ENCODE data around the gene SH3RF3.

Gene SH3RF3

DNA sequence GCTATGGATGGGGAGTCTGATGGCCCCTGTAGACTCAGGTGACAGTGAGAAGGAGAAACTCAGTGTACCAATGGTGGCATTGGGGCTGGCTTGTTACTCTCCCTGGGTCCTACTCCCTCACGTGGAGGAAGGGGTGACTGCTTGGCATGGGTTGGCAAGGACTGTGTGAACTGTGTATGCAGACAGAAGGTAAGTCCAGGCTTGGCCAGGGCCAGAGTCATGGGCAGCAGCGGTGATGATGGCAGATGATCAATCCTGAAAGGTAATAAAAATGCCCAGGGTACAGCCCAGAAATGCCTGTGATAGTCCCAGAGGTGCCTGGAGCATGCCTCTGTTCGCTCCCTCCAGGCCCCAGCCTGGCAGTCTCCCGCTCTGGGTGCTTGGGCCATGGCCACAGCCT lies 153.9 kb downstream of the SH3RF3 start:
- no peak for TF ChIP-seq CTCF (IDR thresholded peaks at IDR 0.05)
- no peak for DNase-seq (ENCODE audit: low spot score)
- no peak overlapping the region for H3K4me3 ChIP-seq
- H3K27ac ChIP-seq, result no peak overlapping the region

- DNase-seq (ENCODE audit: low spot score), result no peak
- TF ChIP-seq CTCF (IDR thresholded peaks at IDR 0.05), result no peak
- Histone ChIP-seq H3K27ac (peak overlapping the region; percentile 33 to 50), H3K4me3 (no peak overlapping the region)
Measured at GRCh38 chr2:109284826-109285225, 155.8 kb downstream of the SH3RF3 start.

DNA sequence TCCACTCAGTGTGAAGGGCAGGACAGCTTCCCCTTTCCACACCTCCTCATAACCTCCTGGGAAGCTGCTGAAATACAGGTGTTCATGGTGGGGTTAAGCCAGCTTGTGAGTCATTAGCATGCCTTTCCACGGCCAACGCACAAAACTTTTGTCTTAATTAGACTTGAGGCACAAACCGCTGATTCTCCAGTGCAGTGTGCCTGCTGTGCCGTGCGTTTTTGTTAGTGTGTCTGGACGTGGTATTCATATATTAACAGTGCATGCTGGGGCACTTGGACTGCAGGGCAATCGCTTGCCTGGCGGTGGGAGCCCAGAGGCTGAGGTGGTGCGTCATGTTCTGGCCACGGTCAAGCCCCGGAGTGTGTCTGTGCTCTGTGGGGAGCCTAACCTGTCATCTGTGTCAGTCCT lies 156.2 kb downstream of the SH3RF3 start:
- peak overlapping the region; percentile 33 to 50 for H3K27ac ChIP-seq
- TF ChIP-seq CTCF (IDR thresholded peaks at IDR 0.05), result no peak
- no peak for DNase-seq (ENCODE audit: low spot score)
- no peak overlapping the region for H3K4me3 ChIP-seq

- Histone ChIP-seq H3K27ac (no peak overlapping the region), H3K4me3 (no peak overlapping the region)
- no peak for TF ChIP-seq CTCF (IDR thresholded peaks at IDR 0.05)
- no peak for DNase-seq (ENCODE audit: low spot score)
Measured at GRCh38 chr2:109287413-109287812, 158.4 kb downstream of the SH3RF3 start.

DNA sequence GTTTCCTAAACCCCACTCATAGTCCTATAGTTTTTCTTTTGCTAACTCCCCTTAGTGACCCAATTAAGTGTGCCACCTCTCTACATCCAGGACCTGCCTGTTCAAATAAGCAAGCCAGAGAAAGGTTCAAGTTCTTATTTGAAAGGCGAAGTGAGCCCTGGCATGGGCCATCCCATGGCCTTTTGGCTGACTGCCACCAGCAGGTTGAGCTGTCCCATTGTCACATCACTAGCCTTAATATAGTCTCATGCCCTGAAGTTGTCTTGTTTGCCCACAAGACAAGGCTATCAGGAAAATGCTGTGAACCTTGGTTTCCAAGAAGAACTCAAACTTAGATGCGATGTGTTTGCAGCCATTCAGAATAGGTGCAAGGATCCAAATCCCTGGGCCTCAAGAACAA lies 158.8 kb downstream of the SH3RF3 start:
- Histone ChIP-seq H3K4me3 (no peak overlapping the region), H3K27ac (no peak overlapping the region)
- TF ChIP-seq CTCF (IDR thresholded peaks at IDR 0.05), result no peak
- no peak for DNase-seq (ENCODE audit: low spot score)

DNA sequence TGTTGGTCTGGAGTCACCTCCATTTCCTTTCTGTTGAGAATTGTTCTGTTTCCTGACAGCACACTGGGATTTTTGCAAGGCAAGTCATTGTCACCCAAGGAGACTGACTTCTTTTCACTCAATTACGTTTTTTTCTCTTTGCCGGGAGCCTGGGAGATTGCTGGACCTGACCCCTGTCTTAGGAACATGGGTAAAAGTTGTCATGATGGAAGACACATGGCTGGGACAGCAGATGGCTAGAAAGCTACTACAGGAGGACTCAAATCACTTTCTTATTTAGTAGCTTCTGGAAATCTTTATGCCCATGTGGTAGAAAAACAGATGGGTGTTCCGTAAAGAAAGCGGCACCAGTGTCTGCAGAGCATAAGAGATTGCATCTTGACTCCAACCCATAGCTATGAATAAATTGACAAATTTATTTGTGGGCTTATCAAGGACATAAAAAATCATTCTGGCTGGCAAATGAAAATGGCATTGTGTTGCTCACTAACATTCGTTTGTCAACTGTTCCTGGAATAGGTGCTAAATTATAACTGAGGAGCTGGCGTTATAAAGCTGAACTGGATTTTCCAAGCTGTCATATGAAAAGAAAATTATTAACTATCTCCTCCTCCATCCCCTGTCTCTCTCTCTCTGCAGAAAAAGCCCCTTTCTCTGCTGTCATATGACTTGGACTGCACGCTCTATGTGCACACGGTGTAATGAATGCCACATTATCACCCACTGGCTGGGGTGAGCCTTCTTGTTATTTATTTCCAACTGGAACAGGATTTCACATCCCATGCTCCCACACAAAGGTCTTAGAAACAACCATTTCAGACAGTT lies 159.8 kb downstream of the SH3RF3 start:
- no peak overlapping the region for H3K27ac ChIP-seq
- no peak for TF ChIP-seq CTCF (IDR thresholded peaks at IDR 0.05)
- DNase-seq (ENCODE audit: low spot score), result no peak
- H3K4me3 ChIP-seq, result no peak overlapping the region
